Measurements from ENCODE around the gene APBA2. TPM values are rescaled to one million over a fixed set of nuclear protein-coding genes. Genes with fewer than 3 reads are reported as not detected.

APBA2 gene
- polyA plus RNA-seq, 1 donor (not counting 4 experiments of a cell fraction or from before 2014, with no cell fraction given): 5.5 TPM

GRCh38 chr15:29106116-29106515 lies 220.3 kb downstream of the APBA2 start:
- dilution Hi-C loops (cut with MboI; ENCODE audit: extremely low pct_ligation_motif_present, low sequenced_read_pairs): no loop called here
- H3K27ac ChIP-seq (ENCODE audit: control insufficient read depth, insufficient read depth, low read length): no peak overlapping the region
- DNase-seq (ENCODE audit: low read depth, low spot score): no peak
- no peaks in the 10 kb centered on the region for H3K9me3 ChIP-seq (ENCODE audit: control insufficient read depth, low read depth, low read length)
- H2AFZ ChIP-seq (ENCODE audit: control insufficient read depth, low read length): no peak overlapping the region
- no peak overlapping the region for H3K4me3 ChIP-seq (ENCODE audit: control insufficient read depth in 2 of 3, extremely low read depth in 1 of 3, insufficient read depth in 2 of 3, low read depth in 1 of 3, low read length in 3 of 3)
- no peaks in the 10 kb centered on the region for H3K36me3 ChIP-seq (ENCODE audit: control insufficient read depth in 2 of 2, extremely low read depth in 1 of 2, insufficient read depth in 2 of 2, low read length in 2 of 2)
- H3K79me2 ChIP-seq (ENCODE audit: control insufficient read depth, insufficient read depth, low read length): no peaks in the 10 kb centered on the region
- no peak overlapping the region for H3K9ac ChIP-seq (ENCODE audit: control insufficient read depth, extremely low read depth, insufficient read depth, low read length)
- TF ChIP-seq EZH2 (IDR thresholded peaks at IDR 0.05; ENCODE audit: low read length): no peak
- no peak for FAIRE-seq
- H3K9me1 ChIP-seq (ENCODE audit: control insufficient read depth, extremely low read depth, insufficient read depth, low read length): no peaks in the 10 kb centered on the region
- H3K27me3 ChIP-seq (ENCODE audit: control insufficient read depth, extremely low read depth, insufficient read depth, low read length): no peaks in the 10 kb centered on the region
- no peaks in the 10 kb centered on the region for H3K4me1 ChIP-seq (ENCODE audit: control insufficient read depth, extremely low read depth, insufficient read depth, low read length)
- no peak overlapping the region for H3K4me2 ChIP-seq (ENCODE audit: control insufficient read depth, extremely low read depth, insufficient read depth, low read depth, low read length)
- H4K20me1 ChIP-seq (ENCODE audit: control insufficient read depth, extremely low read depth, insufficient read depth, low read length): no peaks in the 10 kb centered on the region

DNA sequence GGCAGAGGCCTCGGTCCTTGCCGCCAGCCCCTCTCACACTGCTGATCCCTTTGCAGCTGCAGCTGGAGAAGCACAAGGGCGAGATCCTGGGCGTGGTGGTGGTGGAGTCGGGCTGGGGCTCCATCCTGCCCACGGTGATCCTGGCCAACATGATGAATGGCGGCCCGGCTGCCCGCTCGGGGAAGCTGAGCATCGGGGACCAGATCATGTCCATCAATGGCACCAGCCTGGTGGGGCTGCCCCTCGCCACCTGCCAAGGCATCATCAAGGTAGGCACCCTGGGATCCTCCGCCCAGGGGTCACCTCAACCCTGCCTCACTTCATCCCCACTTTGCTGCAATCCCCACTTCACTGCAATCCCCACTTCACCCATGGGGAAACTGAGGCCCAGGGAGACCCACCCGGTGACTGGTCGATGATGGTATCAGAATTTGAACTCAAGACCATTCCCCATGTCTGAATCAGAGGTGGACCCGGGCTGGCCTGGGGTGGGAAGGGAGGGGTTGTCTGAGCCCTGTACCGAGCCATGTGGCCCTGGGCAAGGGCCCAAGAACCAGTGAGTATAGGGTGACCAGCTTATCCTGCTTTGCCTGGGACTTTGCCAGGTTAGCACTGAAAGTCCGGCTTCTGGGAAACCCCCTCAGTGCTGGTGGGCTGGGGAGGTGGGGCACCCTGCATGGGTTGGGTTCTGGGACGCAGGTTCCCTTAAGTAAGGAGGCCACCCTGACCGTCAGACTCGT lies 220.9 kb downstream of the APBA2 start:
- no peak for FAIRE-seq
- H3K27me3 ChIP-seq (ENCODE audit: control insufficient read depth, extremely low read depth, insufficient read depth, low read length): no peaks in the 10 kb centered on the region
- dilution Hi-C loops (cut with MboI; ENCODE audit: extremely low pct_ligation_motif_present, low sequenced_read_pairs): no loop called here
- no peaks in the 10 kb centered on the region for H3K9me3 ChIP-seq (ENCODE audit: control insufficient read depth, low read depth, low read length)
- no peak for DNase-seq (ENCODE audit: low read depth, low spot score)
- H3K36me3 ChIP-seq (ENCODE audit: control insufficient read depth in 2 of 2, extremely low read depth in 1 of 2, insufficient read depth in 2 of 2, low read length in 2 of 2): no peaks in the 10 kb centered on the region
- H3K79me2 ChIP-seq (ENCODE audit: control insufficient read depth, insufficient read depth, low read length): no peaks in the 10 kb centered on the region
- no peaks in the 10 kb centered on the region for H3K9me1 ChIP-seq (ENCODE audit: control insufficient read depth, extremely low read depth, insufficient read depth, low read length)
- TF ChIP-seq EZH2 (IDR thresholded peaks at IDR 0.05; ENCODE audit: low read length): no peak
- TF ChIP-seq CTCF (optimal IDR thresholded peaks at IDR 0.05 in 1 of 3, IDR thresholded peaks at IDR 0.05 in 1 of 3, conservative IDR thresholded peaks at IDR 0.05 in 1 of 3; ENCODE audit: extremely low read depth in 1 of 3, insufficient read depth in 2 of 3, low read length in 3 of 3): no peak
- H3K9ac ChIP-seq (ENCODE audit: control insufficient read depth, extremely low read depth, insufficient read depth, low read length): no peak overlapping the region
- H3K4me3 ChIP-seq (ENCODE audit: control insufficient read depth in 2 of 3, extremely low read depth in 1 of 3, insufficient read depth in 2 of 3, low read depth in 1 of 3, low read length in 3 of 3): no peak overlapping the region
- no peak overlapping the region for H3K27ac ChIP-seq (ENCODE audit: control insufficient read depth, insufficient read depth, low read length)
- H3K4me2 ChIP-seq (ENCODE audit: control insufficient read depth, extremely low read depth, insufficient read depth, low read depth, low read length): no peak overlapping the region
- H4K20me1 ChIP-seq (ENCODE audit: control insufficient read depth, extremely low read depth, insufficient read depth, low read length): no peaks in the 10 kb centered on the region
- no peak overlapping the region for H2AFZ ChIP-seq (ENCODE audit: control insufficient read depth, low read length)
- no peaks in the 10 kb centered on the region for H3K4me1 ChIP-seq (ENCODE audit: control insufficient read depth, extremely low read depth, insufficient read depth, low read length)
